HG03439 (cell line): ENCODE measurements around the gene GET3.
A peak's percentile ranks its signal among the peaks of the same experiment; 100 is the strongest.
"Not testable (repeated sequence)": the region's sequence is repeated elsewhere in the genome, so short reads cannot be mapped to it uniquely, and the experiment has no call there.

Source experiments
- ATAC-seq: cut with Tn5 transposase; IDR thresholded peaks from one replicate; pipeline ENCODE4 v1.9.1; 2021; ENCODE audit warnings: mild to moderate bottlenecking, moderate library complexity; ENCODE audit not compliant: unreplicated experiment

The GET3 gene

DNA sequence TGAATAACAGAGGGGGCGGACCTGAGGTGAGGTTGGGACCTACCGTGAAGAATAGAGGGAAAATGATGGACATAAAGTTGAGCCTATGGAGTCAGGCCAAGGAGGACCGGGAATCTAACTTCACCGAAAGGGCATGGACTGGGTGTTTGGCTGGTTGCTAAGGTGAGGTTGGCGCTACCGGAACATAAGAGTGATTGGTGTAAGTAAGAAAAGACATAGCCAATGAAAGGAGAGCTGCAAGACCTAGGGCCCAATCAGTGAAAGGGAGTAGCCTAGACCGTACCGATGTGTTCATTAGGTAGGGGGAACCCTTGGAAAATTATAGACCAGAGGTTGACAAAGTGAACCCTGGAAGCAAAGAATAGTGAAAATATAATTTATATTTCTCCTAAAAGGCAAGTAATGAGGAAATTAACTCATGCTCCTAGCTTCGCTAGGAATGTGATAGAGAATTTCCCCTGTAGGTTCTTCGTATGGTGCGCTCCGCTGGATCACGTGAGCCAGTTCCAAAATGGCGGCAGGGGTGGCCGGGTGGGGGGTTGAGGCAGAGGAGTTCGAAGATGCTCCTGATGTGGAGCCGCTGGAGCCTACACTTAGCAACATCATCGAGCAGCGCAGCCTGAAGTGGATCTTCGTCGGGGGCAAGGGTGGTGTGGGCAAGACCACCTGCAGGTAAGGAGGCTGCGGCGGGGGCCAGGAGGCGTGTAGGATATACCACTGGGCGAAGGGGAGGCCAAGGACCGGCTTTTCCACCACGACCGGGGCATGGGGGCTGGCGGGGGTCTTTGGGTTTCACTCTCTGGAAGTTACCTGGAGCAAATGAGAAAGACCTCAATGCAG, at the start of gene GET3:
TSS of gene GET3 (plus strand) at position 503 of the 840 bp plus-strand sequence. CDS start at position 512, 9 bp downstream.
- ATAC-seq, result peak; percentile 73

DNA sequence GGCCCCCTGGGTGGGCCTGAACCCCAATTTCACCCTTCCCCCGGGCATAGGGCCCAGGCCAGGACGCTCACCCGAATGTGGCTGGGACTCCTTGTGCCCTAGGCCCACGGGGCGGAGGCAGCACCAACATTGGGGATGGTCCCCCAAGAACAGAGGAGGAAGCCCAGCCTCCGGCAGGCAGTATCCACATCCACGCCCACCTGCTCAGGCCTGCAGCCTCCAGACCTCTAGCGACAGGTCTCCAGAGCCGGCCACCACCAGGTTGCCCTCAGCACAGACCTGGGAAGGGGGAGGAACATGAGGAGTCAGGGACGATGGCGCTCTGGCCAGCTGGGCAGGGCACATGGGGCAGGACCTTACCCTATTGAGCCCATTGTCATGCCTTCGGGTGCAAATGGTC, 48.3 kb upstream of the GET3 start:
- ATAC-seq, result no peak

DNA sequence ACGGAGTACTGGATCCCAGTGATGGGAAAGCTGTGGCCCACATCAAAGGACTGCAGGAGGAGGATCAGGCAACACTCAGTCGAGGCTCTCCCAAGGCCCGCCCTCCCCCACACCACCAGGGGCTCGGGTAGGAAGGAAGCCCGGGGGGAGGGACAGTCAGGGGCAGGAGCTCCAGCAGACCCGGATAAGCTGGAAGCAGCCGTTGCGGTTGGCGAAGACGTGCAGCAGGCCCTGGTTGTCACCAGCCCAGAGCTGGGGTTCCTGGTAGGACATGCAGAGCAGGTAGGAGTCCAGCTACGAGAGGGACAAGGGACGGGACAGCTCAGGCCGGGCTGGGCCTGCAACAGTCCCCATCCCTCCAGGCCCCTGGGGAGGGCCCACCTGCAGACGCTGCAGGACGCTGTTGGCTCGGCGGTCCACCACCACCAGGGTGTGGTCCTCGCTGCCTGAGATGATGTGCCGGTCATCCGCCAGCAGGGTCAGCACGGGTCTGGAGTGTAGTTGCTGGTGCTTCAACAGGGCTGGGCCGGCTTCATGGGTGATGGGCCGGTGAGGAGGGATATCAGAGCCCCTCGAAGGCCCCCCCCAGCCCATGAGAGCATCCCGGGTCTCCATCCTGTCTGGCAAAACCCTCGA, 47.6 kb upstream of the GET3 start:
- ATAC-seq, result no peak

DNA sequence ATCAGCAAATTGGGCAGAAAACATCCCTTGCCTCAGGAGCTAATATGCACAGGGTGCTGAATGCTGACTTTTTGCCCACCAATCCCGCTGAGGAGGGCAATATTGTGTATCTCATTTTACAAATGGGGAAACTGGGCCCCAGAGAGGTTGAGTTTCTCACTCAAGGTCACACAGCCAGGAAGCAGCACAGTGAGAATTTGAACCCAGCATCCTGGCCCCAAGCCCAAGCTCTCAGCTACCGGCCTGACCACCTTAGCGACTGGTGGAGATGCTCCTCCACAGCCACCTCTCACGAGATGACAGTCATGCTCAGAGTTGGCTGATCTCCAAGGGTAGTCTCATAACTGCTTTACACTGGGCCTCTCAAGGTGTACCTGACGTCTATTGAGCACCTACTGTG, 44.3 kb upstream of the GET3 start:
- no peak for ATAC-seq

DNA sequence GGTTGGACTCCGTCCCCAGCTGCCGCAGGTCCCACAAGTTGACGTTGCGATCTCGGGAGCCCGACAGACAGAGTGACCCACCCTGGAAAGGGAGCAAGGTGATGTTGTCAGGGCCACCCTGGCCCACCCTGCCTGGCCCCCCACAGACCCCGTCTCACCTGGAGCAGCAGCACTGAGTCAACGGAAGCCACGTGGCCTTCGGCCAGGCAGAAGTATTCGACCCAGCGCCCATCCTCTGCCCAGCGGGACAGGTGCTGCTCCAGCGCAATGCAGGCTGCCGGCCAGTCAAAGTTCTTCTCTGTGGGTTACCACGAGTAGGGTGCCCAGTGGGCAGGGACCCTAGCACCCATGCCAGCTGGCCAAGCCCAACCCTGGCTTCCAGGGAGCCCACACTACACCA, 42.7 kb upstream of the GET3 start:
- no peak for ATAC-seq

DNA sequence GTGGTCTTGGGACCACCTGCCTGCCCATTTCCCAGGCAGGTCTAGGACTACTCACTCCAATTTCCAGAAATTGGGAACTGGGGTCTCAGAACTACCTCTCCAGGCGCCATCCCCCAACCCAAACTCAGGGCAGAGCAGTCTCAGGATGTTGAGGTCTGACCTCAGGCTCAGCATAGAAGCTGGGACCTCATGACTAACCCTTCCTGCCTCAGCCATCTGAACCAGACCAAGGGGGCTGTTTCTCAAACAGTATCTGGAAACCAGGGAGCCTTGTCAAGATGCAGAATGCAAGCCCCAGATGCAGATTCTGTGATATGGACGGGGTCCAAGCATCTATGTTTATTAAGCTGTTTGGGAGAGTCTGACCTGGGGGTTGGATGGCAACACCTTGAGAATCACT, 42.2 kb upstream of the GET3 start:
- no peak for ATAC-seq

DNA sequence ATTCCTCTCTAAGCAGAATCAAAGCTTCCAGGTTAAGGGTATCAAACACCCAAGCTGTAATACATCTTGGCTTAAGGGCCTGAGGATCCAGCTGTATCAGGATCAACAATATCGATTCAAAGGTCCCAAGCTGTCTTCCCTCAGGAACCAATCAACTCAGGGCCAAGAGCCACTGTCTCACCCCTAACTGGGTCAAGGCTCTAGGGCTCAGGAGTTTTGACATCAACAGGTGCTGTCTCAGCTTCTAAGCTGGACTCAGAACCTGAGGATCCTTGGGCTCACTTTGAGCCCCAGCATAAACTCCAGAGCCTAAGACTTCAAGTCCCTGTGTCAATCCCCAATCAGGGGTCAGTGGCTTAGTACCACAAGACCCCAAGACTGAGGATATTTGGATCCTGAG, 41.8 kb upstream of the GET3 start:
- no peak for ATAC-seq

DNA sequence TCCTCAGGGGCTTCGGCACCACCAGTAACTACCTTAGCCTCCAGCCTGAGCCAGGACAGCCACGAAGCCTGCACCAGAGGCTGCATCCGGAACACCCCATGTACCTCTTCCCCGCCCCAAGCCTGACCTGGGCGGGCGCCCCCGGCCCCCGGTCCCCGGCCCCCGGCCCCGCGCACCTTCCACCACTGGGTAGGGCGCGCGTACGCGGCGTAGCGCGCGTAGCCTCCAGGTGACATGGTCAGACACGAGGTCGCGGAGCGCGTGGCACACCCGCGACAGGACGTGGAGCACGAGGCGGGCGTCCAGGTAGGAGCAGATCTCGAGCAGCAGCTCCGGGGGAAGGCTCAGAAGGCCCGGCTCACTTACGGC, 41.3 kb upstream of the GET3 start:
- peak; percentile 4 for ATAC-seq

DNA sequence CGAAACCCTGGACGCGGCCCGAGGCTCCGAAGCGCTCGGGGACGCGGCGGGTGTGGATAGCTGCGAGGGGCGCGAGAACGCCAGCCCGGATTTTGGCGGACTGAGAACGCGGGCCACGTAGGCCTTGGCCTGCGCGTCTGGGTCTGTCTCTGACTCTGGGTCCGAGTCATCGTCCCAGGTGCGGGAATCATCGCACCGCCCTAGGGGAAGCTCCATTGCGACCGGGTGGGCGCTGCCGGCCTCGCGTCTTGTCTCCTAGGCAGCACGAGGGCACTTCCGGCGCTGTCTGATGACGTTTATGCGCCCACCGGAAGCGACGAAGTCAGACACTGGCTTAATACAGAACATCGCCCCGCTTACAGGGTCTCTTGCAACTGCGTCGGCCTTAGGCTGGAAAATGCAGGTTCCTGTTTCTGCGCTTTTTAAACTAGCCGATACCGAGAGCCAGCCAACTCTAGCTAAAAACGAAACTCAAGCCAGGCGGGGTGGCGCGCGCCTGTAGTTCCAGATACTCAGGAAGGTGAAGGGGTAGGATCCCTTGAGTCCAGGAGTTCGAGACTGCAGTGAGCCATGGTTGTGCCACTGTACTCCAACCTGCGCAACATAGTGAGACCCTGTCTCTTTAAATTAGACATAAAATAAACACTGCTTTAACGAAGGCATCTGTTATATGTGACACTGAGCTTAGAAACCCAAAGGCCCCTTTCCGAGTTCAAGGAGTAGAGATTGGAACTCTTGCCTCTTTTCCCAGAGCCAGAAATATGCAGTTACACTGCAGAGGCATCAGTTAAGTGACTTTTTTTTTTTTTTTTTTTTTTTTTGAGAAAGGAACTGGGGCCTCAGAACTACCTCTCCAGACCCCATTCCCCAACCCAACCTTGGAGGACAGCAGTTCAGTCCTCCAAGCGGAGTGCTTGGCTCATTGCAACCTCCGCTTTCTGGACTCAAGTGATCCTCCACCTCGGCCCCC, 40.6 kb upstream of the GET3 start, which contains the start of gene FBXW9:
TSS of gene FBXW9 (minus strand) at position 266 of the 970 bp plus-strand sequence. CDS start at position 216, 50 bp downstream.
- ATAC-seq, result peak; percentile 72

DNA sequence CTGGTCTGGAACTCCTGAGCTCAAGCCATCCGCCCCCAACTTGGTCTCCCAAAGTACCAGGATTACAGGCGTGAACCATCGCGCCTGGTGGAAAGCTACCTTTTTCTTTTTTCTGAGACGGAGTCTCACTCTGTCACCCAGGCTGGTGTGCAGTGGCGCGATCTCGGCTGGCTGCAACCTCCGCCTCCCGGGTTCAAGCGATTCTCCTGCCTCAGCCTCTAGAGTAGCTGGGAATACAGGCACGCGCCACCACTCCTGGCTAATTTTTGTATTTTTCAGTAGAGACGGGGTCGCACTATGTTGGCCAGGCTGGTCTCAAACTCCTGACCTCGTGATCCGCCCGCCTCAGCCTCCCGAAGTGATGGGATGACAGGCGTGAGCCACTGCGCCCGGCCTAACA, 39.9 kb upstream of the GET3 start:
- not testable (repeated sequence) for ATAC-seq

DNA sequence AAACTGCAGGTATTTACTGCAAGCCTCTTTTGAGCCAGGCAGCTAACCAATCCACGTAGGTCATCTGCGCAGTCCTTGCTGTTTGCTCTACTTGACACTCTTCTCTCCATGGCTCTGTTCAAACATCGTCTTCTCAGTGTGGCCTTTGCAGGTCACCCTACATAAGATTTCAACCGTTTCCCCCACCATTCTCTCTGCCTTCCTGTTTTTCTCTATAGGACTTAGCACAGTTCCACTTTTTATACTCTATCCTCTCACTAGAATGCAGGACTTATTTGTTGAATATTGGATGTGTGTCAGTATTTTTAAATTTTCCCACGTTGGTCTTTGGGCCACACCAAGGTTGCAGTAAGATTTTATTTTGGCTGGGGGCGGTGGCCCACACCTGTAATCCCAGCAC, 39.2 kb upstream of the GET3 start:
- ATAC-seq, result no peak

DNA sequence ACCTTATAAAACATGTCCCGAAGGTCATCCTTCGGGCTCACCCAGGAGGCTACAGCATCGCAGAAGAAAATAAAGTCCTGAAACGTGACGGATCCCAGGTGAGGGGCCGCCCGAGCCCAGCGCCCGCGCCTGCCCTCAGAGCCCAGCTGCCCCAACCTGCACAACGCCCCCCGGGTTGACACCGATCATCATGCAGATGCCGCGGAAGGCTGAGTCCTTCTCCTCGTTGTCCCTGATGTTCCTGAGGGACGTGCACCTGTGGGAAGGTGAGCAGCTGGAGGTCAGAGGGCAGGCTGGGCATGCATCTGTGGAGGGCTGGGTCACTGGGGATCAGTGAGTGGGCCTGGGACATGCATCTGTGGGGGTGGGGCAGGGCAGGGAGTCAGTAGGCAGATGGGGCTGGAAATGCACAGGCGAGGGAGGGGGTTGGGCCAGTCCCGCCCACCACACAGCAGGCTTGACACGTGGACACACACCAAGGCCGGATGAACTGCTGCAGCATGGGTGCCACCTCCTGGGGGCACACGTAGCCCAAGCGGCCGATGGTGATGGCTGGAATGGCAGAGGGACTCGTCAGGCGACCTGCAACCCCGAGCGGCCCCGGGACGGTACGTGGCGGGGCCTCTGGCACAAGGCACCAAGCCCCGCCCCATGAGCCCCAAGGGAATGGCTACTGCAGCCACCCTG, 35.6 kb upstream of the GET3 start:
- no peak for ATAC-seq

DNA sequence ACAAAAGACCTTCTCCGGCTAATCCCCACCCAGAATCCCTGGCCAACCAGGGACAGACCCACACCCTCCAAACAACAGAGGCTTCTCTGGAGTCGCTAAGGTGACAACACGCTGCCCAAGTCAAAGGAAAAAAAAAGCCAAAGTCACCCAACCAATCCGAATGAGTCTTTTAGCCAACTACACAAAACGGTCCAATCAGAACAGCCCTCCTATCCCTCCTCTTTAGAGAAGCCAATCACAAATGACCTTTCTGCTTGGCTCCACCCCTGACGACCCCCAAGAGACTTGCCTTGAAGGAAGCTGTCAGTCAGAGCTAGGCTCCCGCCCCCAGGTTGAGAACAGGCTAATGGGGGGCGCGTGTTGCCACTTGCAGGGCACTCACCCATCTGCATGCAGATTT, 34.3 kb upstream of the GET3 start:
- no peak for ATAC-seq

DNA sequence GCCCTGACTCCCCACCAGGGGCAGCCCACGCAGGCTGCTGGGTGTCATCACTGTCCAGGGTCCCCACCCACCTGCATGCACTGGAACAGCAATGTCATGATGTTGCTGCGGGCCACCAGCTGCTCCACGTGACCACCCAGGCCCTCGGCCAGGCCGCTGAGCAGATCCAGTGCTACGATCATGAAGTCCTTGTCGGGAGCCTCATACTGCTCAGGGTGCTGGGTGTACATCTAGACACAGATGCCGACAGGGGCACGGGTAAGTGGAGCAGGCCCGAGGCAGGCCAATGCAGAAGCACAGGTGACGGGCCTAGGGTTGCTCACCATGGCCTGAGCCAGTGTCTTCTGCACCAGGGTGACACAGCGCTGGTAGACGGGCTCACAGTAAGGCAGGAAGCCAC, 32.1 kb upstream of the GET3 start:
- ATAC-seq, result no peak

DNA sequence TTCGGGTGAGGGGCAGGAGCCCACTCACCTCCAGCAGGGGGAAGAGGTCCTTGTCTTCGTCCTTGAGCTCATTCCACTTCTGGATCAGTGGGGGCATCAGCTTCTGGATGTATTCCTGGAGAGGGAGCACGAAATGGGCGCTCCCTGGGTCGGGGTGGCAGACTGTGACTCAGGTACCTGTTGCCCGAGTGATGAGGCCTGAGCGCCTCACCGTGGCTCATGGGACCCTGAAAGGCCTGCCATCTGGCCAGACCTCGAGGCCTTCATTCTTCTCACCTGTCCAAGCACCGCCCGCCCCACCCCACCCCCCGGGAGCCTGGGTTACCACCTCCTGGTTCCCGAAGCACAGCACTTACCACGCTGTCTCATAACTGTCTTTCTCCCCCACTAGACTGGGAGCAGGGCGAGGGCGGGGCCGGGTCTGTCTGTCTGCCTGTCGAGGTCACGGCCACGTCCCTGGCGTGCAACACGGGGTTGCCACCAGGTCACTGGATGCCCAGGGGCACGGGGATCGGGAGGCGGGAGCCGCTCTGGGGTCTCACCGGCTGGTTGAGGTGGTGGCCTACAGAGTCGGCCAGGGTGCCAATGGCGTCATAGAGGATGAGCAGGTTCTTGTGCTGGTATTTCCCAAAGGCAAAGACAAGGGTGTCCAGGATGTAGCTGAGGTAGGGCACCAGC, 31.5 kb upstream of the GET3 start:
- ATAC-seq, result no peak

DNA sequence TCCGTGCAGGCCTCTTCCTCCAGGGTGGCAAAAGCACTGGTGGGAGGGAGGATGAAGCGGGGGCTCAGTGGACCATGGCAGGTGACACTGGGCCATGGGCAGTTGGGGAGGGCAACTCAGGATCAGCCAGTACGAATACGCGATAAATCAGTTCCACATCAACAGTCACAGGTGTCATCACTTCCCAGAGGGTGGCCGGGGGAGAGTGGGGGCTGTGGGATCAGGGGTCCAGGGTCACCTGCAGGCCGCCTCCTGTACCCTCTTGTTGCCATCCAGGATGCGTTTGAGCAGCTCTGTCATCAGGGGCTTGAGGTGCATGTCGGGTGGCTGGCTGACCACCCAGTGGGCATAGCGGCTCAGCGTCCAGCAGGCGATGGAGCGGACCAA, 31.0 kb upstream of the GET3 start:
- ATAC-seq, result no peak

DNA sequence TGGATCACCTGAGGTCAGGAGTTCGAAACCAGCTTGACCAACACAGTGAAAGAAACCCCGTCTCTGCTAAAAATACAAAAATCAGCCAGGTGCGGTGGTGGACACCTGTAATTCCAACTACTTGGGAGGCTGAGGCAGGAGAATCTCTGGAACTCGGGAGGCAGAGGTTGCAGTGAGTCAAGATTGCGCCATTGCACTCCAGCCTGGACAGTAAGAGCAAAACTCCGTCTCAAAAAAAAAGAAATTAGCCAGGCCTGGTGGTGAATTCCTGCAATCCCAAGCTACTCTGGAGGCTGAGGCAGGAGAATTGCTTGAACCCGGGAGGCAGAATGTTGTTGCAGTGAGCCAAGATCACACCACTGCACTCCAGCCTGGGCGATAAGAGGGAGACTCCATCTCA, 28.7 kb upstream of the GET3 start:
- no peak for ATAC-seq

DNA sequence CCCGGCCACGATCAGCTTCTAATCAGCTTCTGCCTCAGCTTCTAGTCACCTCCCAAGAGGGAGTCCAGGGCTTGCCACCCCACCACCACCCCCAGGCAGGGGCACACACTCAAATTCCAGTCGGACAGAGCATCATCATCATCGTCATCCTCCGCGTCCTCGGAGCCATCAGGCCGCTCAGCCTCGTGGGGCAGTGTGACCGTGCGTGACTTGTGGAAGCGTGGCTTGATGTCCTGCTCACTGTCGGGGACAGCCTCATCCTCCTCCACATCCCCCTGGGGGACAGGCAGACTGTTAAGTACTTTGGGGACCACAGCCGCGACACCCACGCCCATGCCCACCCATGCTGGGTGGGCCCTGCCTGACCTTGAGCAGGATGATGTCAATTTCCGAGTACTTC, 26.1 kb upstream of the GET3 start:
- ATAC-seq, result no peak

DNA sequence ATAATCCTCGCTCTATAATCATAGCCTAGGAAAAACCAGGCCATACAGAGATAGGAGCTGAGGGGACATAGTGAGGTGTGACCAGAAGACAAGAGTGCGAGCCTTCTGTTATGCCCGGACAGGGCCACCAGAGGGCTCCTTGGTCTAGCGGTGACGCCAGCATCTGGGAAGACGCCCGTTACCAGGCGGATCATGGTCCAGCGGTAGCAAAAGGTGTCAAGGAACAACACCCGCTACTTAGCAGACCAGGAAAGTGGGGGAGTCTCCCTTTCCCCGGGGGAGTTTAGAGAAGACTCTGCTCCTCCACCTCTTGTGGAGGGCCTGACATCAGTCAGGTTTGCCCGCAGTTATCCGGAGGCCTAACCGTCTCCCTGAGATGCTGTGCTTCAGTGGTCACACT, 25.2 kb upstream of the GET3 start:
- not testable (repeated sequence) for ATAC-seq

DNA sequence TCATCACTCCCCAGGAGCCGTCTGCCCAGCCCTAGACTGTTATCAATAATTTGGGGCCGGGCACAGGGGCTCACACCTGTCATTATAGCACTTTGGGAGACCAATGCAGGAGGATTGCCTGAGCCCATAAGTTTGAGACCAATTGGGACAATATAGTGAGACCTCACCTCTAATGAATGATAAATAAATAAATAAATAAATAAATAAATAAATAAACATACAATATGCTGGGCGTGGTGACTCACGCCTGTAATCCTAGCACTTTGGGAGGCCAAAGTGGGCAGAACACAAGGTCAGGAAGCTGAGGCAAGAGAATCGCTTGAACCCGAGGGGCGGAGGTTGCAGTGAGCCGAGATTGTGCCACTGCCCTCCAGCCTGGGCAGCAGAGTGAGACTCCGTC, 24.0 kb upstream of the GET3 start:
- ATAC-seq, result not testable (repeated sequence)
